Peyer's patch (tissue), 4 donors: Measurements from ENCODE around the gene CCDC186. TPM values are rescaled to one million over a fixed set of nuclear protein-coding genes. Genes with fewer than 3 reads are reported as not detected.
A peak's percentile ranks its signal among the peaks of the same experiment; 100 is the strongest.

Source experiments
- DNase-seq, 3 donors: peaks; one replicate each; pipeline ENCODE4 v3.0.0-alpha.2; 2017 to 2019
- H3K27ac ChIP-seq, 4 donors: fragments of 200-600 bp; sonication (generic); one replicate each; pipeline ENCODE4 v1.5.1; 2016 to 2019
- H3K27me3 ChIP-seq, 2 donors: fragments of 200-600 bp; sonication (generic); one replicate each; pipeline ENCODE4 v1.5.1; 2019
- H3K36me3 ChIP-seq, 3 donors: fragments of 200-600 bp; sonication (generic); one replicate each; pipeline ENCODE4 v1.5.1; 2016 to 2019
- H3K4me1 ChIP-seq, 4 donors: fragments of 200-600 bp; sonication (generic); one replicate each; pipeline ENCODE4 v1.5.1; 2016 to 2019
- H3K4me3 ChIP-seq, 4 donors: fragments of 200-600 bp; sonication (generic); 1 replicate in 3 of 4; 2 replicates in 1 of 4; pipeline ENCODE4 v1.5.1; 2016 to 2019; ENCODE audit warnings: mild to moderate bottlenecking in 1 of 4
- H3K9me3 ChIP-seq, 4 donors: fragments of 200-600 bp; sonication (generic); one replicate each; pipeline ENCODE4 v1.5.1; 2016 to 2019; ENCODE audit warnings: mild to moderate bottlenecking in 1 of 4
- POLR2A ChIP-seq, 2 donors: fragments of 450-650 bp; IDR thresholded peaks; one replicate each; pipeline ENCODE4 v1.5.1; 2017; ENCODE audit warnings: antibody characterized with exemption in 2 of 2, mild to moderate bottlenecking in 2 of 2, moderate library complexity in 2 of 2
- total RNA-seq, 4 donors: library from RNA; depleted of rRNA; stranded (reverse); fragments of >200 nt; gene quantifications; one replicate each; pipeline ENCODE4 v1.1.0, GENCODE V29; 2016
- TF ChIP-seq, protein P1 (sequence below), 6 experiments: fragments of 450-650 bp in 4 of 6; fragments of 200-600 bp in 2 of 6; sonication (generic) in 1 of 6; IDR thresholded peaks; one replicate each; pipeline ENCODE4 v1.5.1; 2017 to 2019; ENCODE audit warnings: antibody characterized with exemption in 6 of 6, mild to moderate bottlenecking in 3 of 6, moderate library complexity in 1 of 6

The CCDC186 gene
- 10 to 100 TPM; 30.5 to 68.0 (median 50.9) TPM for total RNA-seq

DNA sequence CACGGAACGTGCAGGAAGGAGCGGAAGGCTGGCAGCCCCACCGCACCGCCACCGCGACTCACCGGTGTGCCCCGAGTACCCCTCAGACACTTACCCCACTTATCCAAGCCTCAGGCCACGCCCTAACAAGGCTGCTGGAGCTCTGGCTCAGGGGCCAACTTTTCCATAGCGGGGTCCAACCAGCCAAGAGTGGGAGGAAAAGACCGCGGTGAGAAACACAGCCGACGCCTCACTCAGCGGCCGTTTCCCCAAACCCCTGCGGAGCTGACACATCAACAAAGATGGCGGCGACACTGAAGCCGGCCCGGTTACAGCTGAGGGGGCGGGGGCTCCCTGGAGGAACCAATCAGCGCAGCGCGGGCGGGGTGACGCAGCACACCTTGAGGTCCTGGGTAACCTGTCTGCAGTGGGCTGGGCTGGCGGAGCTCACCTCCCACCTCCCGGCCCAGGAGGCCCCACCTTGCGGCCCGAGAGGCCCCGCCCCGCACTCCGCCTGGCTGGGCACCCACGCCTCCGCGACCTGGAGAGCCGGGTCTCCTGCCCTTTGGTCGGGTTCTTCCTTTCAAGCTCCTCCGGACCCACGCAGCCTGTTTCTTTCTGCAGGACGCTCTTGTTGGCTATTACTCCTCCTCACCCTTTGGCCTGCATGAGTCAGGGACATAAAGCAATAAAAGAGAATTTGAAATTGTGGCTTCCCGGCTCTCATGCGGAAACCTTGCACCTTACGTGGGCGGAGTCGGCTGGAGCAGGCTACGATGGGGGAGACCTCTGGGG lies at the start of gene CCDC186:
Gene CCDC186, minus strand, starts transcription at position 283 of the 774 bp plus-strand sequence. CDS start 10,935 bp downstream, outside the sequence.
- TF ChIP-seq, protein P1, sequence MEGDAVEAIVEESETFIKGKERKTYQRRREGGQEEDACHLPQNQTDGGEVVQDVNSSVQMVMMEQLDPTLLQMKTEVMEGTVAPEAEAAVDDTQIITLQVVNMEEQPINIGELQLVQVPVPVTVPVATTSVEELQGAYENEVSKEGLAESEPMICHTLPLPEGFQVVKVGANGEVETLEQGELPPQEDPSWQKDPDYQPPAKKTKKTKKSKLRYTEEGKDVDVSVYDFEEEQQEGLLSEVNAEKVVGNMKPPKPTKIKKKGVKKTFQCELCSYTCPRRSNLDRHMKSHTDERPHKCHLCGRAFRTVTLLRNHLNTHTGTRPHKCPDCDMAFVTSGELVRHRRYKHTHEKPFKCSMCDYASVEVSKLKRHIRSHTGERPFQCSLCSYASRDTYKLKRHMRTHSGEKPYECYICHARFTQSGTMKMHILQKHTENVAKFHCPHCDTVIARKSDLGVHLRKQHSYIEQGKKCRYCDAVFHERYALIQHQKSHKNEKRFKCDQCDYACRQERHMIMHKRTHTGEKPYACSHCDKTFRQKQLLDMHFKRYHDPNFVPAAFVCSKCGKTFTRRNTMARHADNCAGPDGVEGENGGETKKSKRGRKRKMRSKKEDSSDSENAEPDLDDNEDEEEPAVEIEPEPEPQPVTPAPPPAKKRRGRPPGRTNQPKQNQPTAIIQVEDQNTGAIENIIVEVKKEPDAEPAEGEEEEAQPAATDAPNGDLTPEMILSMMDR (IDR thresholded peaks at IDR 0.05), result no peak
- peak; percentile 74 to 88 for TF ChIP-seq POLR2A (IDR thresholded peaks at IDR 0.05)
- peaks cover 0 to 11% (median 0%) of the 10 kb centered on the region in 3 donors for H3K36me3 ChIP-seq
- H3K4me1 ChIP-seq, result peaks cover 0 to 19% (median 2%) of the 10 kb centered on the region in 4 donors
- peak within 1 kb of the TSS; percentile 86 to 98 (median 93) for H3K27ac ChIP-seq
- peaks cover 0 to 1% (median 0%) of the 10 kb centered on the region in 4 donors for H3K9me3 ChIP-seq
- H3K27me3 ChIP-seq, result no peaks in the 10 kb centered on the region
- H3K4me3 ChIP-seq, result peak within 1 kb of the TSS; percentile 63 to 98 (median 90)
- DNase-seq, result peak; percentile 98 to 99 (median 99)

DNA sequence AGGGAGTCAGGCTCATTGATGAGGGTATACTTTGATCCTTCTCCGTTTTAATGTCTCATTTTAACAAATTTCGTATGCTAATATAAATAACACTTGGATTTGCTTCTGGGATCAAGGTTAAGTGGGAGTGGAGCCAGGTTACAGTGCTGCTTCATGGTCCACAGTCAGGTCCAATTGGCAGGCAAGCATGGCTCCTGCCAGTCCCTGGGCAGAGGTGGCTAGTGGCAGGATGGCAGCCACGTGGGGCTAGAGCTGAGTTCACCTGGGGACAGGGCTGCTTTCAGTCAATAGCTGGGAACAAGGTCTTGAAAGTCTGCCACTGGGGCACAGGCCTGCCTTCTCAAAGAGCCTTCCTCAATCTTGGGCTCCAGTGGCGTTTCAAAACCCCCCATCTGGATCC lies 49.1 kb upstream of the CCDC186 start:
- TF ChIP-seq POLR2A (IDR thresholded peaks at IDR 0.05), result no peak
- TF ChIP-seq, protein P1 (IDR thresholded peaks at IDR 0.05), result no peak
- Histone ChIP-seq H3K9me3 (no peaks in the 10 kb centered on the region), H3K27ac (no peak overlapping the region), H3K4me3 (no peak overlapping the region), H3K36me3 (no peaks in the 10 kb centered on the region), H3K27me3 (no peaks in the 10 kb centered on the region), H3K4me1 (no peaks in the 10 kb centered on the region)
- DNase-seq, result no peak

DNA sequence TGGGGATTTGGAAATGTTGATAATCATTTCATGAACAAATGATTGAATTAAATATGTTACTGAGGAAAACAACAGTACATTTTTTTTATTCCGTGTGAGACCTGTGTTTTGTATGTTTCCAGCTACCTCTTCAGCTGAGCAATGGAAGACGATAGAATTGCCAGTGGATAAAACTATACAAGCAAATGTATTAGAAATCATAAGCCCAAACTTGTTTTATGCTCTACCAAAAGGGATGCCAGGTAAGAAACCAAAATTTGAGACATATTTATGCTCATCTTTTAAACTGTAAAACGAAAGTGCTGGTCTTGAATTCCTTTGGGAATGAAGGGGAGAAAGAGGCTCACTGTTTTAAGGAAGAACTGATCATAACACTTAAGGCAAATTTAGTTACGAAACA lies 47.2 kb upstream of the CCDC186 start:
- H3K27ac ChIP-seq, result no peak overlapping the region
- no peaks in the 10 kb centered on the region for H3K4me1 ChIP-seq
- no peak for DNase-seq
- no peaks in the 10 kb centered on the region for H3K27me3 ChIP-seq
- H3K4me3 ChIP-seq, result no peak overlapping the region
- TF ChIP-seq, protein P1 (IDR thresholded peaks at IDR 0.05), result no peak
- H3K9me3 ChIP-seq, result no peaks in the 10 kb centered on the region
- no peaks in the 10 kb centered on the region for H3K36me3 ChIP-seq

DNA sequence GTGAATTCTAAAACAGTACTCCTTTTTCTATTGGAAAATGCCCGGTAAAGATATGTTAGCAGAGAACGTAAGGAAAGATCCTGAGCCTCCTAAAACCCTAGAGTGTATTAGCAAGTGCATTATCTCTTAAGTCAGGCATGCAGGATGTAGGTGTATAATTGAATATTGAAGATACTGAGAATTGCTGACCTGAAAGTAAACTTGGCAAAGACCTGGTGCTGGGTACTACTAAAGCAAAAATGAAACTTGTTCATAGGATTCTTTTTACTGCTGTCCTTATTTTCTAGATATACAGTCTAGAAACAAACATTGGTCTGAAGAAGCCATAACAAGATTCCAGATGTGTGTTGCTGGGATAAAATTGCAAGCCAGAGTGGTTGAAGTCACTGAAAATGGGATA lies 46.3 kb upstream of the CCDC186 start:
- H3K4me3 ChIP-seq, result no peak overlapping the region
- no peak for DNase-seq
- H3K4me1 ChIP-seq, result no peaks in the 10 kb centered on the region
- H3K9me3 ChIP-seq, result no peaks in the 10 kb centered on the region
- TF ChIP-seq, protein P1 (IDR thresholded peaks at IDR 0.05), result no peak
- no peak for TF ChIP-seq POLR2A (IDR thresholded peaks at IDR 0.05)
- no peaks in the 10 kb centered on the region for H3K27me3 ChIP-seq
- no peaks in the 10 kb centered on the region for H3K36me3 ChIP-seq
- H3K27ac ChIP-seq, result no peak overlapping the region

DNA sequence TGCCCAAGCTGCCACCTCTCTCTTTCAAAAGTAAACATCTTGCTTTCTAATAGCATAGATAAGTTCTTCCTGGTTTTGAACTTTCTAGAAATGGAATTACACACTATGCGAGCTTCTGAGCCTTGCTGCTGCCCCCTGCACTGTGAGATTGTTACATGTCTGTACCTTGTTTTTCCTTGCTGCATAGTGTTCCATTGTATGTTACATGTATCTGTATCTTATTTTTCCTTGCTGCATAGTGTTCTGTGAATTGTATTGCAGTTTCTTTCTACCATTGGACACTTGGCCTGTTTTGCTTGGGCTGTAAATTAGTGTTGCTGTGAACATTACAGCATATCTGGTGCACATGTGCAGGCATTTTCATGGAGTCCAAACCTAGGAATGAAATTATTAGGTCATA lies 41.0 kb upstream of the CCDC186 start:
- no peaks in the 10 kb centered on the region for H3K4me1 ChIP-seq
- TF ChIP-seq POLR2A (IDR thresholded peaks at IDR 0.05), result no peak
- TF ChIP-seq, protein P1 (IDR thresholded peaks at IDR 0.05), result no peak
- H3K4me3 ChIP-seq, result no peak overlapping the region
- DNase-seq, result no peak
- no peaks in the 10 kb centered on the region for H3K36me3 ChIP-seq
- H3K9me3 ChIP-seq, result no peaks in the 10 kb centered on the region
- no peak overlapping the region for H3K27ac ChIP-seq
- H3K27me3 ChIP-seq, result no peaks in the 10 kb centered on the region
